Hematopoietic multipotent progenitor cell treated with erythropoietin and hydrocortisone succinate and interleukin-3 and kit ligand, for 4 days (in vitro differentiated cells): Measurements from ENCODE around the gene HCFC1R1.

ENCODE experiments used
- DNase-seq: peaks from one replicate; pipeline ENCODE4 v3.0.0-alpha.2; 2015

HCFC1R1 gene

GRCh38 chr16:3017344-3017743, 6.4 kb downstream of the HCFC1R1 start:
- no peak for DNase-seq

DNA sequence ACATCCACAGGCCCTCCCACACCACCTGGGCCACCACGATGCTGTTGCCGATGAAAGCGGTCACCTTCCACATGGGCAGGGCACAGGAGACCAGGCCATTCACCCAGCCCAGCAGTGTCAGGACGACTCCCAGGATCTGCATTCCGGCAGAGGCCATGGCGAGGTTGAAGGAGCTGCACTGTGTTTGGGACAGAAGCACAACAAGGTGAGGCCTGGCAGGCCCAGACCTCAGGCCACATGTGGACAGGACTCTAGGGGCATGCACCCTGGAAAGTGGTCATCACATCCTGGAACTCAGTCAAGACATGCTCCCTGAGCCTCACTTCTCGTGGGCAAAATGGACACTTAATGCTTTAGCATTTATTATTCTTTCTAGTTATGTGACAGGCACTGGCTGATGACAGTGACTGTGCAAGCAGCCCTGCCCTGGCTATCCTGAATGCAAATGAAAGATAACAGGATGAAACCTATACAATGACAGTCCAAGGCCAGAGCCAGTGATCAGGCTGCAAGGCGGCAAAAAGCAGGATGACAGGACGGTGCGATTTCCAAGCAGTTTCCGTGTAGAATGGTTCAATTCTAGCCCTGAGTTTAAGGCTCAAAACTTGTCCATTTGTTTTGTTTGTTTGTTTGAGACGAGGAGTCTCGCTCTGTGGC, 7.7 kb downstream of the HCFC1R1 start:
- DNase-seq: peak; percentile 62

- DNase-seq: no peak
Measured at GRCh38 chr16:3014971-3015370, 8.8 kb downstream of the HCFC1R1 start.

DNA sequence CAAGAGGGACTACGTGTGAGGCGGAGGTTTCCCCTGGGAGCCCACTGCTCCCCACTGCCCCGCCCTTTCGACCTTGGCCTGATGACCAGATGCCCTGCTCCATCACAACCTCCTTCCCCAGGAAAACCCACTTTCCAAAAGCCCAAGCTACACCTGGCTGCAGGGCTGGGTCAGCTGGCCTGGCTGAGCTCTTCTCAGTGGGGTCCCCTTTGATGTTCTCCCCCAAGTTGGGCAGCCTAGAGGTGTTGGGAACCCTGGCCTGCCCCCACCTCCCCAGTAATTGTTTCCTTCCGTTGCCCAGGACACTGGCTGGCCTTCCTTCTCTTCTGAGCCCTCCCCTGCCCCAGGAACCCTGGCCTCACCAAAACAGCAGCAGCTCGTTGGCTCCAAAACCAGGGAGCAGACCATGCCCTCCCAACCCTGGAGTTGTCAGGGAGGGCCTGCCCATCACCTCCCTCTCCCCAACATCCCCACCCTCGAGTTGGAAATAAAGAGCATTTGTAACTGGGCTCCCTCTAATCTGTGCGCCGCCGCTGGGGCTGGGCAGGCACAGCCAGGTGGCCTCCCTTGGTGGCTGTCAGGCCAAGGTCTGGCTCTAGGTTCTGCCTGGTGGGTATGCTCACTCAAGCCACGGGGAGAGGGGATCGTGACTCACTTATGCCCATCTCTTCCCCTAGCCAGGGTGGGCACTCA, 9.6 kb downstream of the HCFC1R1 start:
- DNase-seq: no peak

DNA sequence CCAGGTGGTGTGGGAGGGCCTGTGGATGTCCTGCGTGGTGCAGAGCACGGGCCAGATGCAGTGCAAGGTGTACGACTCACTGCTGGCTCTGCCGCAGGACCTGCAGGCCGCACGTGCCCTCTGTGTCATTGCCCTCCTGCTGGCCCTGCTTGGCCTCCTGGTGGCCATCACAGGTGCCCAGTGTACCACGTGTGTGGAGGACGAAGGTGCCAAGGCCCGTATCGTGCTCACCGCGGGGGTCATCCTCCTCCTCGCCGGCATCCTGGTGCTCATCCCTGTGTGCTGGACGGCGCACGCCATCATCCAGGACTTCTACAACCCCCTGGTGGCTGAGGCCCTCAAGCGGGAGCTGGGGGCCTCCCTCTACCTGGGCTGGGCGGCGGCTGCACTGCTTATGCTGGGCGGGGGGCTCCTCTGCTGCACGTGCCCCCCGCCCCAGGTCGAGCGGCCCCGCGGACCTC, 10.2 kb downstream of the HCFC1R1 start:
- no peak for DNase-seq

- DNase-seq: no peak
Measured at GRCh38 chr16:3012828-3013420, 10.8 kb downstream of the HCFC1R1 start, which contains the start of gene CLDN9. TSS of gene CLDN9 (plus strand) at chr16:3012923. CDS start at chr16:3013363, 440 bp downstream.

GRCh38 chr16:3012246-3012645, 11.5 kb downstream of the HCFC1R1 start:
- DNase-seq: no peak

GRCh38 chr16:3010510-3010909, 13.2 kb downstream of the HCFC1R1 start:
- no peak for DNase-seq

- DNase-seq: no peak
Measured at GRCh38 chr16:3009568-3010390, 14.0 kb downstream of the HCFC1R1 start.

- DNase-seq: peak; percentile 41
Measured at GRCh38 chr16:3008690-3009037, 15.1 kb downstream of the HCFC1R1 start.

DNA sequence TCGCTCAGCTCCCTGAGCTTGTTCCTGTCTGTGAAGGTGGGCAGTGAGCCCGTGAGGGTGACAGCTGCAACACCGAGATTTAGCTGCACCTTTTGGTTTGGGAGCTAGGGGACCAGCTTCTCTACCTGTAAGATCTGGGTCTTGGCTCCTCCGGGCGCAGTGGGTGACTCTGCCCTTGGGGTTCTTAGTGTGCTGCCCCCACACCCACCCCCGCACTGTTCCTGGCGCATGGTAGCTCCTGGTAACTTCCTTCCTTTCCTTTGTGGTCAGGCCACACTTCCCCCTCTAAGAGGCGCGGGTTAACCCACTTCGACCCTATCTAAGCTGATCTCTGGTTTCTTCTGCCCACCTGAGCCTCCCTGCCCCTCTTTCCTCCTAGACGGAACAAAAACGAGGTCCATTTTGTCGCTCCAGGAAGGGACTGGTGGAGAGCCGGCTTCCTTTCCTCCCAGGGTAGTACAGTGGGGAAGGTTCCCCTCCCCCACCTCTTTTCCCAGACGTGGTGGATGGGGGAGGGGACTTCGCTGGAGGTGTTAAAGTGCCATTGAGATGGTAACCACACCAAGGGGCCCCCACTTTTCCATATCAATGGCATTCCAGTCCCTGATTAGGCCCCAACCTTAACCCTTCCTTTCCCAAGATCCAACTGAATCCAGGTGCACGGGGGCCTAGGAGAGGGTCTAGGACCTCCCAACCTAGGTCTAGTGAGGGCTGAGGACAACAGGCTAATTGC, 15.6 kb downstream of the HCFC1R1 start:
- DNase-seq: peak; percentile 79

DNA sequence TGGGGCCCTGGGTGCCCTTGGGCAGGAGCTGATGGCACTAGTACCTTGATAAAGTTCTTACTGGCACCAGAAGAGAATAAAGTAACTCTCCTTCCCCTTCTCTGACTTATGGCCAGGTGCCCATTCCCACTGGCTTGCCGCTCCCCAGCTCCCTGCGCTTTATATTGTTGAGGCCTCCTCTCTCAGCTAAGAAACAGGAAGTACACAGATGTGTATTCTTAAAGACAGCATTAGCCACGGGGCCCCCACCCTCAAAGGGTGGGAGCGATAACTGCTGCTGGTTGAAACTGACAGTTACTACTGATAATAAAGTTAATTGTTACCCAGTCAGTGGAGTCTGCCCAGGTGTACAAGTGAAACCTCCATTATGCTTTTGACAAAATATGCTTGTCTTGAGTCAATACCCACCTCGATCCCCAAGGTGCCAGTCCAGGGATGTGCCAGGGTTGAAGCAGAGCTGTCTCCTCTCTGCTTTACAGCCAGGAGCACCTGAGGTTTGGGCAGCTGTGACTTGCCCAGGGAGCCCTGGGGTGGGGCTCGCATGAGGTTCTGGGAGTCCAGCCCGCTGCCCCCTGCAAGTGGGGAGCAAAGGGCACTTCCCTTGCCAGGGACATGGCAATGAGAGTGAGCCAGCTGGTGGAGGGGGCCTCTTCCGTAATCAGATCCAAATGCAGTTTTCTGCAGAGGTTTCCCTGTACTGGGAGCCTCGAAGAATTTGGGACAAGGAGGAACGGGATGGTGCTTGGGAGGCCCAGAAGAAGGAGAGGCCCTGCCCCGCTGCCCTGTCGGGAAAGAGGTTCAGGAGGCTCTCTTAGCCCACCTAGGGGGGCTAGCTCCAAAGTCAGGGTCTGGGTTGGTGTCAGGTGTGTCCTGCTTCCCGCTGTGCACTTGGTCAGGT, 16.4 kb downstream of the HCFC1R1 start:
- DNase-seq: peak; percentile 89

DNA sequence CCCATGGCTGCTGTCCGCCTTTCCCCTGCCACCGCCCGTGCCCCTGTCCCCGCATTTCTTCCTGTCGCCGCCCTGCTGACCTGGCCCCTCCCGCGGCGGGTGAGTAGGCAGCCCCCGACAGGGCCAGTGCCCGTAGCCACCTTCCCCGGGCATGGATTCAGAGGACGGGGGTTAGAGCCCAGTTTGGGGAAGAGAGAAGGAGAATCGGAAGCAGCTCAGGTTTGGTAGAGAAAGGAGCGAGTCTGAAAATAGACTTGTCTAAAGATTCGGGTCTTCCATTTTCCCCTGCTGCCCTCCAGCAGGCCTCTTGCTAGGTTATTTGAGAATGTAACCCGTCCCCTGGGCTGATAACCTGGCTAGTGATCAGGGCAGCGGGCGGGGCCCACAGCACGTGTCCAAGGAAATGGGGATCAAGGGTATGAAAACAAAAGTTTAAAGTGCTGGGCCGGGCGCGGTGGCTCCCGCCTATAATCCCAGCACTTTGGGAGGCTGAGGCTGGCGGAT, 18.9 kb downstream of the HCFC1R1 start:
- DNase-seq: peak; percentile 63

DNA sequence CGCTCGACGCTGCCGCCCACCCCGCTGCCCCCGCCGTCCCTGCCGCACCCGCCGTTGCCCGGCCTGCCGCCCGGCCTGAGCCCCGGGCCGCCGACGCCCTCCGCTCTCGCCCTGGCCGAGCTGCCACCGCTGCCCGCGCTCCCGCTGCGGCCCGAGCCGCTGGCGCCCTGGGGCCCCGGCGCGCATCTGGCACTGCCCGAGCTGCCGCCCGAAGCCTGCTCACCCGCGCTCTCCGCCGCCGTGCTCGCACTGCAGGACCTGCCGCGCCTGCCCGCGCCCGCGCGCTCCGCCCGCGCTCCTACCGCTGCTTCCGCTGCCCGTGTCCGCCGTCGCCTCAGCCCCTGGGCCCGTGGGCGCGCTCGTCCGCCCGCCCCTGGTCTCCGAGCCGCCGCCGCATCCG, 19.4 kb downstream of the HCFC1R1 start:
- DNase-seq: peak; percentile 59

GRCh38 chr16:3003582-3004270, 20.0 kb downstream of the HCFC1R1 start:
- peak; percentile 100 for DNase-seq

GRCh38 chr16:3001316-3001715, 22.4 kb downstream of the HCFC1R1 start:
- no peak for DNase-seq

DNA sequence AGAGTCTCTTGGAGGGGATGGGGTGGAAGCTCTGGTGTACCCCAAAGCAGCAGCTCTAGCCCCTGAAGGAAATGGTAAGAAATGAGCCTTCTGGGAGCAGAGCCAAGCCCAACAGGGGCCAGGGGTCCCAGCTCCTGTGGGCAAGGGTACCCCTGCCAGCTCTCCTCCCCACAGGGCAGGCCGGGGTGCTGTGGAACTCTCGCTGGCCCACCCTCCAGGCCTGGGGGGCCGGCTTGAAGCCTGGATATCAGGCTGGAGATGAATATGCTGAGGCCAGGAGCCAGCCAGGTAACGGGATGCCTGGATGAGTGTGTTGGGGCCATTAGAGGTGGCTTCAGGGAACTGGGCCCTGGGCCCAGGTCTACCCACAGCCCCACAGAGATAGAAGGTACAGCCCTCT, 23.2 kb downstream of the HCFC1R1 start:
- no peak for DNase-seq

DNA sequence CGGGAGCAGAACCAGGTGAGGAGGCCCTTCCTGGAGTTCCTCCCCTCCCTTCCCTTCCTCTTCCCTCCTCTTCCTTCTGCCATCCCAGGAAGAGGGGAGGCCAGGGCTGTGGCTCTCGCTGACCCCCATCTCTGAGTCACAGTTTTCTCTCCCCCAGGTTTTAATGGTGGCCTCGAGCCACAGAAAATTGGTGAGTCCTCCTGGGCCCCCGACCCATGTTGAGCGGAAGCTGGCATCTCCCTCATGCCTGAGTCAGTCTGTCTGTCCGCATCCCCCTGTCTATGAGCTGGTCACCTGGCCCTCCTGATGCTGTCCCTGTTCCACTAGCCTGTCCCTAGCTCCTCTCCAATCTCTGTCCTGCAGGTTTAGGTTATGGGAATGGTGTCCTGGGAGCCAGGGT, 23.8 kb downstream of the HCFC1R1 start:
- DNase-seq: no peak

- DNase-seq: no peak
Measured at GRCh38 chr16:2996298-2996697, 27.4 kb downstream of the HCFC1R1 start.

DNA sequence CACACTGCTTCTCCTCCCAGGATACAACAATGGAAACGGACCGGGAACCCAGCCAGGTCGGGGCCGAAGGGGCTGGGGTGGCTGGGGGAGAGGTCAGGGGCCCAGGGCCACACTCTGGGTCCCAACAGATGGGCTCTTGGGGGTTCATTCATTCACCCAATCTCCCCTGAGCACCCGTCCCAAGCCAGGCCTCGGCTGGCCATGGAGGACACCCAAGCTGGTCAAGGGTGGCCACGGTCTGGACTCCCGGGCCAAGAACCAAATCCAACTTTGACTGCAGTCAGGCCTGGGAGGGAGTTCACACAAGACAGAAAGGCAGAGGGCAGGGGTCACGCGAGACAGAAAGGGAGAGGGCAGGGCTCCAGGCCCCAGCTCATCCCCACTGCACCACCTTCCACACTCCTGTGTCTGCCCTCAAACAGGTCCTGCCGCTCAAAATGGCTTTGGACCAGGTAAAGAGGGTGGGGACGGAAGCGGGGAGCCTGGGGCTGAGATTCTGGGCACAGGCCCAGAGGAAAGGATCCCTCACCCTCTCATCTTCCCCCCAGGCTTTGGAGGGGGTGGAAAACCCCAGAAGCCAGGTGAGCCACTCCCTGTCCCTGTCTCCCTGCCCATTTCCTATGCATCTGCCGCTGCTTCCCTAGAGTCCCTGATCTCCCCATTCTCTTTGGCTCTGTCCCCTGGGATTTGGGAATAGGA, 31.2 kb downstream of the HCFC1R1 start:
- no peak for DNase-seq
